ENCODE data around the gene VPS16. TPM values are rescaled to one million over a fixed set of nuclear protein-coding genes. Genes with fewer than 3 reads are reported as not detected.

VPS16 gene
- total and polyA plus RNA-seq, 2 donors: 37.0 to 93.3 TPM

GRCh38 chr20:2798095-2798805 is 42.3 kb upstream of the VPS16 start:
- no peak for DNase-seq (ENCODE audit: low read depth in 6 of 9, low spot score in 9 of 9)
- 96% methylated on average over 19 of the region's 19 CpGs for WGBS
- H3K36me3 ChIP-seq (ENCODE audit: control insufficient read depth in 2 of 2, insufficient read depth in 2 of 2, low read length in 1 of 2): peaks cover 9 to 12% of the 10 kb centered on the region in 2 donors
- peaks cover 0 to 12% of the 10 kb centered on the region in 2 donors for H3K9me3 ChIP-seq (ENCODE audit: control insufficient read depth in 2 of 2, insufficient read depth in 1 of 2, low read length in 1 of 2)
- H3K4me1 ChIP-seq (ENCODE audit: control insufficient read depth in 2 of 2, insufficient read depth in 2 of 2, low read length in 2 of 2): peaks cover 10 to 25% of the 10 kb centered on the region in 2 donors
- H3K4me3 ChIP-seq (ENCODE audit: low read length in 2 of 2): no peak overlapping the region
- no peak overlapping the region for H3K27ac ChIP-seq (ENCODE audit: low read depth in 1 of 2, low read length in 1 of 2)
- peaks cover 31 to 50% of the 10 kb centered on the region in 2 donors for H3K27me3 ChIP-seq (ENCODE audit: control insufficient read depth in 2 of 2, insufficient read depth in 1 of 2, low read length in 1 of 2)

- Histone ChIP-seq H3K9me3 (ENCODE audit: control insufficient read depth in 2 of 2, insufficient read depth in 1 of 2, low read length in 1 of 2) (peaks cover 0 to 12% of the 10 kb centered on the region in 2 donors), H3K27ac (ENCODE audit: low read depth in 1 of 2, low read length in 1 of 2) (no peak overlapping the region), H3K36me3 (ENCODE audit: control insufficient read depth in 2 of 2, insufficient read depth in 2 of 2, low read length in 1 of 2) (peaks cover 9 to 12% of the 10 kb centered on the region in 2 donors), H3K27me3 (ENCODE audit: control insufficient read depth in 2 of 2, insufficient read depth in 1 of 2, low read length in 1 of 2) (peaks cover 37 to 56% of the 10 kb centered on the region in 2 donors), H3K4me1 (ENCODE audit: control insufficient read depth in 2 of 2, insufficient read depth in 2 of 2, low read length in 2 of 2) (peaks cover 10 to 25% of the 10 kb centered on the region in 2 donors), H3K4me3 (ENCODE audit: low read length in 2 of 2) (peak overlapping the region in 1 of 2 donors; percentile 65)
- WGBS: 95% methylated on average over 6 of the region's 6 CpGs
- no peak for DNase-seq (ENCODE audit: low read depth in 6 of 9, low spot score in 9 of 9)
These were observed 41.7 kb upstream of the VPS16 start for GRCh38 chr20:2798814-2799213.

- 37% methylated on average over 9 of the region's 9 CpGs for WGBS
- H3K9me3 ChIP-seq (ENCODE audit: control insufficient read depth in 2 of 2, insufficient read depth in 1 of 2, low read length in 1 of 2): peaks cover 0 to 12% of the 10 kb centered on the region in 2 donors
- H3K36me3 ChIP-seq (ENCODE audit: control insufficient read depth in 2 of 2, insufficient read depth in 2 of 2, low read length in 1 of 2): peaks cover 9 to 12% of the 10 kb centered on the region in 2 donors
- peak overlapping the region; percentile 61 to 65 for H3K4me3 ChIP-seq (ENCODE audit: low read length in 2 of 2)
- DNase-seq (ENCODE audit: low read depth in 6 of 9, low spot score in 9 of 9): peak in 1 of 9 donors; percentile 7
- H3K4me1 ChIP-seq (ENCODE audit: control insufficient read depth in 2 of 2, insufficient read depth in 2 of 2, low read length in 2 of 2): peaks cover 10 to 25% of the 10 kb centered on the region in 2 donors
- H3K27ac ChIP-seq (ENCODE audit: low read depth in 1 of 2, low read length in 1 of 2): no peak overlapping the region
- H3K27me3 ChIP-seq (ENCODE audit: control insufficient read depth in 2 of 2, insufficient read depth in 1 of 2, low read length in 1 of 2): peaks cover 41 to 60% of the 10 kb centered on the region in 2 donors
These were observed 41.3 kb upstream of the VPS16 start for GRCh38 chr20:2799271-2799670.

- peaks cover 0 to 12% of the 10 kb centered on the region in 2 donors for H3K9me3 ChIP-seq (ENCODE audit: control insufficient read depth in 2 of 2, insufficient read depth in 1 of 2, low read length in 1 of 2)
- WGBS: 2% methylated on average over 61 of the region's 61 CpGs
- peaks cover 47 to 67% of the 10 kb centered on the region in 2 donors for H3K27me3 ChIP-seq (ENCODE audit: control insufficient read depth in 2 of 2, insufficient read depth in 1 of 2, low read length in 1 of 2)
These were observed 40.6 kb upstream of the VPS16 start for GRCh38 chr20:2799688-2800520.

GRCh38 chr20:2800521-2801285 is 39.8 kb upstream of the VPS16 start, which contains the start of gene CPXM1:
Gene CPXM1, minus strand, starts transcription at chr20:2800627. Its CDS starts 55 bp downstream, at chr20:2800572.
- peaks cover 10 to 25% of the 10 kb centered on the region in 2 donors for H3K4me1 ChIP-seq (ENCODE audit: control insufficient read depth in 2 of 2, insufficient read depth in 2 of 2, low read length in 2 of 2)
- H3K27ac ChIP-seq (ENCODE audit: low read depth in 1 of 2, low read length in 1 of 2): peak within 1 kb of the TSS in 1 of 2 donors; percentile 8
- peak in 2 of 9 donors; percentile 12 to 39 for DNase-seq (ENCODE audit: low read depth in 6 of 9, low spot score in 9 of 9)
- peaks cover 0 to 12% of the 10 kb centered on the region in 2 donors for H3K9me3 ChIP-seq (ENCODE audit: control insufficient read depth in 2 of 2, insufficient read depth in 1 of 2, low read length in 1 of 2)
- H3K27me3 ChIP-seq (ENCODE audit: control insufficient read depth in 2 of 2, insufficient read depth in 1 of 2, low read length in 1 of 2): peaks cover 55 to 75% of the 10 kb centered on the region in 2 donors
- H3K4me3 ChIP-seq (ENCODE audit: low read length in 2 of 2): peak within 1 kb of the TSS; percentile 61 to 65
- peaks cover 9 to 12% of the 10 kb centered on the region in 2 donors for H3K36me3 ChIP-seq (ENCODE audit: control insufficient read depth in 2 of 2, insufficient read depth in 2 of 2, low read length in 1 of 2)
- WGBS: under 1% methylated on average over 52 of the region's 52 CpGs

More at GRCh38 chr20:2799688-2800520, 40.6 kb upstream of the VPS16 start:
- Histone ChIP-seq H3K36me3 (ENCODE audit: control insufficient read depth in 2 of 2, insufficient read depth in 2 of 2, low read length in 1 of 2) (peaks cover 9 to 12% of the 10 kb centered on the region in 2 donors), H3K4me1 (ENCODE audit: control insufficient read depth in 2 of 2, insufficient read depth in 2 of 2, low read length in 2 of 2) (peaks cover 10 to 25% of the 10 kb centered on the region in 2 donors), H3K4me3 (ENCODE audit: low read length in 2 of 2) (peak overlapping the region; percentile 61 to 65), H3K27ac (ENCODE audit: low read depth in 1 of 2, low read length in 1 of 2) (peak overlapping the region in 1 of 2 donors; percentile 8)
- peak in 3 of 9 donors; percentile 17 to 57 (median 25) for DNase-seq (ENCODE audit: low read depth in 6 of 9, low spot score in 9 of 9)

- peaks cover 60 to 81% of the 10 kb centered on the region in 2 donors for H3K27me3 ChIP-seq (ENCODE audit: control insufficient read depth in 2 of 2, insufficient read depth in 1 of 2, low read length in 1 of 2)
These were observed 39.2 kb upstream of the VPS16 start for GRCh38 chr20:2801286-2801728.

GRCh38 chr20:2804041-2804828 is 36.3 kb upstream of the VPS16 start:
- WGBS: 81% methylated on average over 16 of the region's 16 CpGs
- Histone ChIP-seq H3K27ac (ENCODE audit: low read depth in 1 of 2, low read length in 1 of 2) (no peak overlapping the region), H3K9me3 (ENCODE audit: control insufficient read depth in 2 of 2, insufficient read depth in 1 of 2, low read length in 1 of 2) (peaks cover 0 to 12% of the 10 kb centered on the region in 2 donors), H3K36me3 (ENCODE audit: control insufficient read depth in 2 of 2, insufficient read depth in 2 of 2, low read length in 1 of 2) (no peaks in the 10 kb centered on the region), H3K4me3 (ENCODE audit: low read length in 2 of 2) (no peak overlapping the region), H3K27me3 (ENCODE audit: control insufficient read depth in 2 of 2, insufficient read depth in 1 of 2, low read length in 1 of 2) (peaks cover 68 to 96% of the 10 kb centered on the region in 2 donors), H3K4me1 (ENCODE audit: control insufficient read depth in 2 of 2, insufficient read depth in 2 of 2, low read length in 2 of 2) (peaks cover 7 to 20% of the 10 kb centered on the region in 2 donors)
- DNase-seq (ENCODE audit: low read depth in 6 of 9, low spot score in 9 of 9): no peak

More at GRCh38 chr20:2801286-2801728, 39.2 kb upstream of the VPS16 start:
- no peak for DNase-seq (ENCODE audit: low read depth in 6 of 9, low spot score in 9 of 9)
- WGBS: 6% methylated on average over 13 of the region's 13 CpGs
- Histone ChIP-seq H3K36me3 (ENCODE audit: control insufficient read depth in 2 of 2, insufficient read depth in 2 of 2, low read length in 1 of 2) (peaks cover 8 to 9% of the 10 kb centered on the region in 2 donors), H3K9me3 (ENCODE audit: control insufficient read depth in 2 of 2, insufficient read depth in 1 of 2, low read length in 1 of 2) (peaks cover 0 to 12% of the 10 kb centered on the region in 2 donors), H3K27ac (ENCODE audit: low read depth in 1 of 2, low read length in 1 of 2) (no peak overlapping the region), H3K4me1 (ENCODE audit: control insufficient read depth in 2 of 2, insufficient read depth in 2 of 2, low read length in 2 of 2) (peaks cover 10 to 25% of the 10 kb centered on the region in 2 donors), H3K4me3 (ENCODE audit: low read length in 2 of 2) (peak overlapping the region; percentile 20 to 26)
